HepG2 (cell line): ENCODE data around the gene MAPK14. TPM values are rescaled to one million over a fixed set of nuclear protein-coding genes. Genes with fewer than 3 reads are reported as not detected.
A peak's percentile ranks its signal among the peaks of the same experiment; 100 is the strongest.

Experiments used
- FOXA3 ChIP-seq: IDR thresholded peaks from 2 replicates; pipeline ENCODE4 v1.6.1; 2016; ENCODE audit warnings: missing genetic modification reagents, missing compliant biosample characterization
- FOXJ3 ChIP-seq: sonication (generic); formaldehyde crosslinking; IDR thresholded peaks from 2 replicates; pipeline ENCODE4 v1.4.0; 2020; ENCODE audit warnings: missing genetic modification reagents, mild to moderate bottlenecking, borderline replicate concordance
- HMGXB4 ChIP-seq, 2 experiments: sonication (generic) in 1 of 2; formaldehyde crosslinking in 1 of 2; IDR thresholded peaks; 2 replicates each; pipeline versions ENCODE4 v1.4.0 to v1.6.1; 2018 to 2020; ENCODE audit warnings: missing genetic modification reagents in 2 of 2, borderline replicate concordance in 1 of 2, low read depth in 1 of 2, mild to moderate bottlenecking in 1 of 2, missing biosample characterization in 1 of 2
- MAZ ChIP-seq, 2 experiments: sonication (generic) in 1 of 2; formaldehyde crosslinking in 1 of 2; IDR thresholded peaks; 2 replicates each; pipeline versions ENCODE4 v1.5.0 to v1.6.1; 2012 to 2020; ENCODE audit warnings: low read depth in 2 of 2, mild to moderate bottlenecking in 2 of 2, borderline replicate concordance in 1 of 2, improper control_type of control experiment in 1 of 2, low read length in 1 of 2, missing genetic modification reagents in 1 of 2, moderate library complexity in 1 of 2
- REXO4 ChIP-seq: sonication (generic); formaldehyde crosslinking; IDR thresholded peaks from 2 replicates; pipeline ENCODE4 v1.8.0; 2022; ENCODE audit warnings: missing genetic modification reagents, mild to moderate bottlenecking, borderline replicate concordance
- RNF2 ChIP-seq: fragments of 450-650 bp; conservative IDR thresholded peaks from 2 replicates; pipeline ENCODE4 v1.6.1; 2016; ENCODE audit warnings: low read depth
- SKIL ChIP-seq: sonication (generic); formaldehyde crosslinking; IDR thresholded peaks from 2 replicates; pipeline ENCODE4 v1.8.0; 2022; ENCODE audit warnings: missing genetic modification reagents, mild to moderate bottlenecking, moderate library complexity, borderline replicate concordance
- TFDP1 ChIP-seq: IDR thresholded peaks from 2 replicates; pipeline ENCODE4 v1.6.1; 2016; ENCODE audit warnings: missing compliant biosample characterization, missing genetic modification reagents, borderline replicate concordance
- ZKSCAN1 ChIP-seq: fragments of 150-350 bp; IDR thresholded peaks from 2 replicates; pipeline ENCODE4 v1.6.1; 2014; ENCODE audit warnings: low read length
- ZNF24 ChIP-seq: fragments of 450-650 bp; IDR thresholded peaks from 2 replicates; pipeline ENCODE4 v1.6.1; 2017; ENCODE audit warnings: antibody characterized with exemption, mild to moderate bottlenecking
- ZNF672 ChIP-seq: sonication (generic); formaldehyde crosslinking; IDR thresholded peaks from 2 replicates; pipeline ENCODE4 v1.8.1; 2022; ENCODE audit warnings: missing genetic modification reagents
- ZZZ3 ChIP-seq: sonication (generic); formaldehyde crosslinking; IDR thresholded peaks from 2 replicates; pipeline ENCODE4 v1.4.0; 2020; ENCODE audit warnings: missing genetic modification reagents, mild to moderate bottlenecking, borderline replicate concordance
- polyA plus RNA-seq, 8 experiments: library from polyadenylated mRNA; depleted of rRNA in 3 of 8; stranded (reverse) in 7 of 8; unstranded in 1 of 8; fragments of >200 nt; fragmentation: Illumina TruSeq in 4 of 8; extraction: Trizol in 4 of 8; gene quantifications; 2 replicates each; pipeline versions ENCODE4 v1.2.1 to v1.2.3, GENCODE V29; 2011 to 2016; ENCODE audit warnings: low read depth in 4 of 8, missing spikeins in 1 of 8, mixed read lengths in 1 of 8; ENCODE audit not compliant: insufficient read depth in 1 of 8
- total RNA-seq, 5 experiments: library from RNA; depleted of rRNA; stranded (reverse); fragments of >200 nt; fragmentation: Illumina TruSeq; extraction: Trizol; gene quantifications; 2 replicates each; pipeline ENCODE4 v1.2.3, GENCODE V29; 2016; ENCODE audit warnings: low read depth in 1 of 5
- TF ChIP-seq, protein P1 (sequence below): sonication (generic); formaldehyde crosslinking; IDR thresholded peaks from 2 replicates; pipeline ENCODE4 v1.4.0; 2020; ENCODE audit warnings: mild to moderate bottlenecking, low read depth, missing genetic modification reagents
- TF ChIP-seq, protein P2 (sequence below): sonication (generic); formaldehyde crosslinking; conservative IDR thresholded peaks from 2 replicates; pipeline ENCODE4 v1.4.0; 2020; ENCODE audit warnings: missing genetic modification reagents
- TF ChIP-seq, protein P3 (sequence below): sonication (generic); formaldehyde crosslinking; IDR thresholded peaks from 2 replicates; pipeline ENCODE4 v1.8.0; 2022; ENCODE audit warnings: mild to moderate bottlenecking, missing genetic modification reagents

MAPK14 gene
- total and polyA plus RNA-seq, 2 of the 13 experiments (the other 11 are each of a cell fraction or from before 2014, with no cell fraction given): 66.3 to 67.3 TPM

GRCh38 chr6:36129941-36130666 lies 102.5 kb downstream of the MAPK14 start, which contains the start of gene MAPK13 (continued):
- TF ChIP-seq MAZ (IDR thresholded peaks at IDR 0.05; ENCODE audit: borderline replicate concordance, low read depth, low read length) (no peak), MAZ (CRISPR knock-in tag; IDR thresholded peaks at IDR 0.05; ENCODE audit: low read depth) (no peak; the same call in 1 of the 2 replicates), HMGXB4 (CRISPR knock-in tag; IDR thresholded peaks at IDR 0.05; ENCODE audit: borderline replicate concordance in 1 of 2, low read depth in 1 of 2) (0 out of 4 replicates have a peak, but pooled peaks of 1 of the 2 experiments have one; percentile 16), FOXJ3 (CRISPR knock-in tag) (no peak), REXO4 (CRISPR knock-in tag) (no peak), ZNF672 (no peak), TFDP1 (peak; percentile 53; the same call in 1 of the 2 replicates), ZKSCAN1 (no peak), ZNF24 (no peak), ZZZ3 (CRISPR knock-in tag) (no peak), FOXA3 (CRISPR knock-in tag) (no peak), RNF2 (no peak), SKIL (no peak)
- TF ChIP-seq, protein P1, sequence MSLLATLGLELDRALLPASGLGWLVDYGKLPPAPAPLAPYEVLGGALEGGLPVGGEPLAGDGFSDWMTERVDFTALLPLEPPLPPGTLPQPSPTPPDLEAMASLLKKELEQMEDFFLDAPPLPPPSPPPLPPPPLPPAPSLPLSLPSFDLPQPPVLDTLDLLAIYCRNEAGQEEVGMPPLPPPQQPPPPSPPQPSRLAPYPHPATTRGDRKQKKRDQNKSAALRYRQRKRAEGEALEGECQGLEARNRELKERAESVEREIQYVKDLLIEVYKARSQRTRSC: no peak
- TF ChIP-seq, protein P2, sequence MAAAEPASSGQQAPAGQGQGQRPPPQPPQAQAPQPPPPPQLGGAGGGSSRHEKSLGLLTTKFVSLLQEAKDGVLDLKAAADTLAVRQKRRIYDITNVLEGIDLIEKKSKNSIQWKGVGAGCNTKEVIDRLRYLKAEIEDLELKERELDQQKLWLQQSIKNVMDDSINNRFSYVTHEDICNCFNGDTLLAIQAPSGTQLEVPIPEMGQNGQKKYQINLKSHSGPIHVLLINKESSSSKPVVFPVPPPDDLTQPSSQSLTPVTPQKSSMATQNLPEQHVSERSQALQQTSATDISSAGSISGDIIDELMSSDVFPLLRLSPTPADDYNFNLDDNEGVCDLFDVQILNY (CRISPR knock-in tag): no peak
- TF ChIP-seq, protein P3, sequence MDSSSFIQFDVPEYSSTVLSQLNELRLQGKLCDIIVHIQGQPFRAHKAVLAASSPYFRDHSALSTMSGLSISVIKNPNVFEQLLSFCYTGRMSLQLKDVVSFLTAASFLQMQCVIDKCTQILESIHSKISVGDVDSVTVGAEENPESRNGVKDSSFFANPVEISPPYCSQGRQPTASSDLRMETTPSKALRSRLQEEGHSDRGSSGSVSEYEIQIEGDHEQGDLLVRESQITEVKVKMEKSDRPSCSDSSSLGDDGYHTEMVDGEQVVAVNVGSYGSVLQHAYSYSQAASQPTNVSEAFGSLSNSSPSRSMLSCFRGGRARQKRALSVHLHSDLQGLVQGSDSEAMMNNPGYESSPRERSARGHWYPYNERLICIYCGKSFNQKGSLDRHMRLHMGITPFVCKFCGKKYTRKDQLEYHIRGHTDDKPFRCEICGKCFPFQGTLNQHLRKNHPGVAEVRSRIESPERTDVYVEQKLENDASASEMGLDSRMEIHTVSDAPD (CRISPR knock-in tag): no peak
